GM12878 (cell line): ENCODE measurements around the gene UQCC2. TPM values are rescaled to one million over a fixed set of nuclear protein-coding genes. Genes with fewer than 3 reads are reported as not detected.

Experiments used
- BCL11A ChIP-seq: IDR thresholded peaks from 2 replicates; pipeline ENCODE4 v1.6.1; 2011; ENCODE audit warnings: low read depth, low read length
- BMI1 ChIP-seq: fragments of 450-650 bp; IDR thresholded peaks from 2 replicates; pipeline ENCODE4 v1.6.1; 2016; ENCODE audit warnings: mild to moderate bottlenecking, moderate library complexity, borderline replicate concordance
- BRCA1 ChIP-seq: IDR thresholded peaks from 2 replicates; pipeline ENCODE4 v1.6.1; 2011; ENCODE audit warnings: low read depth, low read length, improper control_type of control experiment
- CBX5 ChIP-seq: sonication (generic); IDR thresholded peaks from 2 replicates; pipeline ENCODE4 v1.6.1; 2016; ENCODE audit warnings: low read depth, moderate library complexity, mild to moderate bottlenecking, inconsistent platforms
- FOXM1 ChIP-seq: IDR thresholded peaks from 2 replicates; pipeline ENCODE4 v1.6.1; 2012; ENCODE audit warnings: low read depth, mild to moderate bottlenecking, inconsistent platforms, low read length, moderate library complexity
- HSF1 ChIP-seq: fragments of 150-350 bp; IDR thresholded peaks from 2 replicates; pipeline ENCODE4 v1.6.1; 2014; ENCODE audit warnings: mild to moderate bottlenecking, low read depth, low read length
- IRF3 ChIP-seq: fragments of 450-650 bp; IDR thresholded peaks from 2 replicates; pipeline ENCODE4 v1.6.1; 2014; ENCODE audit warnings: mild to moderate bottlenecking
- JUND ChIP-seq: IDR thresholded peaks from 2 replicates; pipeline ENCODE4 v1.6.1; 2012; ENCODE audit warnings: low read depth, mild to moderate bottlenecking, low read length, improper control_type of control experiment, moderate library complexity
- LARP7 ChIP-seq: fragments of 450-650 bp; IDR thresholded peaks from 2 replicates; pipeline ENCODE4 v1.6.1; 2017; ENCODE audit warnings: mild to moderate bottlenecking
- NBN ChIP-seq: fragments of 450-650 bp; IDR thresholded peaks from 2 replicates; pipeline ENCODE4 v1.6.1; 2016
- SKIL ChIP-seq: fragments of 450-650 bp; IDR thresholded peaks from 2 replicates; pipeline ENCODE4 v1.6.1; 2017; ENCODE audit warnings: mild to moderate bottlenecking, low read depth, inconsistent platforms; ENCODE audit not compliant: poor library complexity, severe bottlenecking
- SMAD5 ChIP-seq: IDR thresholded peaks from 2 replicates; pipeline ENCODE4 v1.6.1; 2016; ENCODE audit warnings: antibody characterized with exemption, low read depth
- SP1 ChIP-seq: IDR thresholded peaks from one replicate; pipeline ENCODE4 v1.6.1; 2011; ENCODE audit warnings: low read depth, low read length
- STAT1 ChIP-seq: fragments of 450-650 bp; conservative IDR thresholded peaks from 2 replicates; pipeline ENCODE4 v1.6.1; 2014; ENCODE audit warnings: antibody characterized with exemption, mild to moderate bottlenecking
- TAF1 ChIP-seq: IDR thresholded peaks from 2 replicates; pipeline ENCODE4 v1.6.1; 2011; ENCODE audit warnings: mild to moderate bottlenecking, low read depth, low read length, borderline replicate concordance
- YY1 ChIP-seq: IDR thresholded peaks from 2 replicates; pipeline ENCODE4 v1.6.1; 2011; ENCODE audit warnings: low read depth, mild to moderate bottlenecking, low read length
- ZNF687 ChIP-seq: fragments of 450-650 bp; IDR thresholded peaks from 2 replicates; pipeline ENCODE4 v1.6.1; 2017; ENCODE audit warnings: mild to moderate bottlenecking, moderate library complexity
- polyA plus RNA-seq, 11 experiments: library from polyadenylated mRNA; depleted of rRNA in 4 of 11; unstranded in 6 of 11; stranded (reverse) in 5 of 11; fragments of >200 nt; fragmentation: Nextera tagmentation in 4 of 11; fragmentation: Illumina TruSeq in 1 of 11; extraction: Ambion mirVana in 4 of 11; extraction: Trizol in 1 of 11; gene quantifications; 1 replicate in 1 of 11; 2 replicates in 10 of 11; pipeline versions ENCODE4 v1.2.1 to v1.2.3, GENCODE V29; 2011 to 2016; ENCODE audit warnings: inconsistent platforms in 2 of 11, missing spikeins in 2 of 11, low read depth in 1 of 11
- total RNA-seq, 4 experiments: library from RNA; depleted of rRNA in 3 of 4; stranded (reverse); fragments of >200 nt in 3 of 4; fragmentation: Illumina TruSeq in 1 of 4; extraction: Trizol in 1 of 4; gene quantifications; 2 replicates each; pipeline versions ENCODE4 v1.2.1 to v1.2.3, GENCODE V29; 2013 to 2021

The UQCC2 gene
- total and polyA plus RNA-seq, 10 of the 15 experiments (the other 5 are each of a cell fraction or from before 2014, with no cell fraction given): 40.6 to 478 (median 71.2) TPM

- TF ChIP-seq HSF1 (no peak), BMI1 (no peak), TAF1 (no peak), FOXM1 (peak; percentile 34; the same call in 1 of the 2 replicates), SP1 (no peak), BRCA1 (no peak), IRF3 (0 out of 2 replicates have a peak, but pooled peaks have one; percentile 23), SMAD5 (no peak), LARP7 (no peak), JUND (no peak), NBN (0 out of 2 replicates have a peak, but pooled peaks have one; percentile 41), CBX5 (no peak), SKIL (no peak), STAT1 (no peak), ZNF687 (0 out of 2 replicates have a peak, but pooled peaks have one; percentile 14), YY1 (0 out of 2 replicates have a peak, but pooled peaks have one; percentile 33), BCL11A (no peak)
- TF ChIP-seq, all 136 proteins: peak for 10
Measured at GRCh38 chr6:33700391-33701050, 11.0 kb downstream of the UQCC2 start (continued).
